Stimulated activated CD4-positive, alpha-beta T cell treated with anti-CD3 and anti-CD28 coated beads, Interleukin-12 subunit alpha, Interleukin-12 subunit beta, amount 100 ng/mL, for 4 hours (primary cell): ENCODE results near the gene PDCD11.
"Not testable (repeated sequence)": the region's sequence is repeated elsewhere in the genome, so short reads cannot be mapped to it uniquely, and the experiment has no call there.

ENCODE experiments used
- DNase-seq: peaks from one replicate; pipeline ENCODE4 v3.0.0-alpha.2; 2020

PDCD11 gene

GRCh38 chr10:103396067-103396788 lies at the start of gene PDCD11, which contains the start of gene ATP5MK:
TSS of gene PDCD11 (plus strand) at chr10:103396626. CDS start at chr10:103398427, 1,801 bp downstream.
TSS of gene ATP5MK (minus strand) at chr10:103396475. CDS start at chr10:103392457, 4,018 bp downstream.
- DNase-seq, result peak; percentile 92

- DNase-seq, result no peak
These were observed 46.3 kb upstream of the PDCD11 start for GRCh38 chr10:103350175-103350516.

GRCh38 chr10:103350517-103351260 lies 45.7 kb upstream of the PDCD11 start, which contains the start of gene PCGF6:
TSS of gene PCGF6 (minus strand) at chr10:103351140. CDS start at chr10:103351066, 74 bp downstream.
- peak; percentile 73 for DNase-seq

- no peak for DNase-seq
These were observed 43.1 kb upstream of the PDCD11 start for GRCh38 chr10:103353281-103353680.

GRCh38 chr10:103354567-103354966 lies 41.9 kb upstream of the PDCD11 start:
- DNase-seq, result not testable (repeated sequence)

- no peak for DNase-seq
These were observed 40.4 kb upstream of the PDCD11 start for GRCh38 chr10:103355906-103356599.

- DNase-seq, result not testable (repeated sequence)
These were observed 36.9 kb upstream of the PDCD11 start for GRCh38 chr10:103359493-103359892.

- DNase-seq, result not testable (repeated sequence)
These were observed 35.6 kb upstream of the PDCD11 start for GRCh38 chr10:103360791-103361190.

- DNase-seq, result no peak
These were observed 29.0 kb upstream of the PDCD11 start for GRCh38 chr10:103367379-103367781.

- DNase-seq, result peak; percentile 81
These were observed 28.5 kb upstream of the PDCD11 start, which contains the start of gene TAF5 for GRCh38 chr10:103367782-103368518. TSS of gene TAF5 (plus strand) at chr10:103367976. CDS start at chr10:103367990, 14 bp downstream.

- DNase-seq, result no peak
These were observed 22.9 kb upstream of the PDCD11 start for GRCh38 chr10:103373544-103373943.

GRCh38 chr10:103374263-103374662 lies 22.2 kb upstream of the PDCD11 start:
- DNase-seq, result no peak

GRCh38 chr10:103382769-103383168 lies 13.7 kb upstream of the PDCD11 start:
- DNase-seq, result no peak

- no peak for DNase-seq
These were observed 2.2 kb upstream of the PDCD11 start for GRCh38 chr10:103394180-103394579.

GRCh38 chr10:103395754-103396066 lies 716 bp upstream of the PDCD11 start:
- DNase-seq, result no peak

- DNase-seq, result no peak
These were observed 312 bp downstream of the PDCD11 start for GRCh38 chr10:103396789-103397087.

GRCh38 chr10:103397191-103397825 lies 882 bp downstream of the PDCD11 start:
- DNase-seq, result no peak

GRCh38 chr10:103413564-103413963 lies 17.1 kb downstream of the PDCD11 start:
- DNase-seq, result no peak

GRCh38 chr10:103415581-103415980 lies 19.2 kb downstream of the PDCD11 start:
- no peak for DNase-seq

GRCh38 chr10:103416436-103417147 lies 20.2 kb downstream of the PDCD11 start:
- peak; percentile 18 for DNase-seq

GRCh38 chr10:103417148-103417469 lies 20.7 kb downstream of the PDCD11 start:
- not testable (repeated sequence) for DNase-seq

- no peak for DNase-seq
These were observed 21.2 kb downstream of the PDCD11 start for GRCh38 chr10:103417601-103418000.
